Activated CD4-positive, alpha-beta T cell treated with anti-CD3 and anti-CD28 coated beads, Interleukin-2, amount 10 ng/mL, durations not matched to agents 7 days and 5 days (primary cell): ENCODE results near the gene ZNF365. TPM values are rescaled to one million over a fixed set of nuclear protein-coding genes. Genes with fewer than 3 reads are reported as not detected.
A peak's percentile ranks its signal among the peaks of the same experiment; 100 is the strongest.

Source experiments
- CTCF ChIA-PET: fragments of 350-600 bp; sonication (Branson Sonifier 250); formaldehyde crosslinking; loops from one replicate; lab custom pipeline; 2021; ENCODE audit warnings: antibody characterized with exemption; lab: Charles Lee
- POLR2A ChIA-PET: fragments of 350-600 bp; sonication (Branson Sonifier 250); formaldehyde crosslinking; loops from one replicate; lab custom pipeline; 2021; ENCODE audit warnings: antibody characterized with exemption; lab: Charles Lee
- DNase-seq: peaks from one replicate; pipeline ENCODE4 v3.0.0-alpha.2; 2020
- H3K27ac Mint-ChIP-seq: one replicate; pipeline ENCODE4 v1.8.0; 2021; ENCODE audit warnings: mild to moderate bottlenecking, moderate library complexity, mixed read lengths
- H3K27me3 Mint-ChIP-seq: one replicate; pipeline ENCODE4 v1.8.0; 2021; ENCODE audit warnings: mixed read lengths
- H3K36me3 Mint-ChIP-seq: one replicate; pipeline ENCODE4 v1.8.0; 2021; ENCODE audit warnings: low read depth, mixed read lengths
- H3K4me1 Mint-ChIP-seq: one replicate; pipeline ENCODE4 v1.8.0; 2021; ENCODE audit warnings: mixed read lengths
- H3K4me3 Mint-ChIP-seq: one replicate; pipeline ENCODE4 v1.8.0; 2021; ENCODE audit warnings: mild to moderate bottlenecking, moderate library complexity, mixed read lengths
- H3K9me3 Mint-ChIP-seq: one replicate; pipeline ENCODE4 v1.8.0; 2021; ENCODE audit warnings: mixed read lengths
- total RNA-seq, 2 experiments: library from RNA; stranded (reverse); gene quantifications; one replicate each; pipeline ENCODE4 v1.2.3, GENCODE V29; 2021

ZNF365 gene
- total RNA-seq, 2 experiments from 2014 or later, result 0.04 TPM; not detected in 1

GRCh38 chr10:62437696-62438095 is 63.5 kb downstream of the ZNF365 start:
- DNase-seq, result peak; percentile 56
- POLR2A ChIA-PET, result no interaction called here
- Mint-ChIP-seq H3K4me3 (no peak overlapping the region), H3K36me3 (no peaks in the 10 kb centered on the region), H3K27me3 (peaks cover 11% of the 10 kb centered on the region), H3K4me1 (peaks cover 8% of the 10 kb centered on the region), H3K27ac (no peak overlapping the region), H3K9me3 (no peaks in the 10 kb centered on the region)
- CTCF ChIA-PET, result interaction anchor here (0.6 to 2.5 kb wide), 7 partner anchors 9 to 193 kb away, joined by 3 to 6 read pairs (median 4); no protein-coding TSS in a partner anchor

GRCh38 chr10:62442006-62442405 is 67.8 kb downstream of the ZNF365 start:
- Mint-ChIP-seq H3K4me3 (no peak overlapping the region), H3K27ac (no peak overlapping the region), H3K36me3 (no peaks in the 10 kb centered on the region), H3K9me3 (no peaks in the 10 kb centered on the region), H3K4me1 (no peaks in the 10 kb centered on the region), H3K27me3 (peaks cover 10% of the 10 kb centered on the region)
- DNase-seq, result no peak
- POLR2A ChIA-PET, result no interaction called here
- CTCF ChIA-PET, result interaction anchor here (0.8 to 1.0 kb wide), 3 partner anchors 16 to 176 kb away, joined by 3 read pairs; no protein-coding TSS in a partner anchor

GRCh38 chr10:62442894-62443669 is 68.9 kb downstream of the ZNF365 start:
- Mint-ChIP-seq H3K9me3 (no peaks in the 10 kb centered on the region), H3K4me1 (no peaks in the 10 kb centered on the region), H3K36me3 (no peaks in the 10 kb centered on the region), H3K27ac (no peak overlapping the region), H3K4me3 (no peak overlapping the region), H3K27me3 (peaks cover 6% of the 10 kb centered on the region)
- DNase-seq, result no peak
- ChIA-PET POLR2A (no interaction called here), CTCF (no interaction called here)

GRCh38 chr10:62443866-62444265 is 69.7 kb downstream of the ZNF365 start:
- Mint-ChIP-seq H3K36me3 (no peaks in the 10 kb centered on the region), H3K9me3 (no peaks in the 10 kb centered on the region), H3K4me3 (no peak overlapping the region), H3K27me3 (peaks cover 5% of the 10 kb centered on the region), H3K4me1 (no peaks in the 10 kb centered on the region), H3K27ac (no peak overlapping the region)
- POLR2A ChIA-PET, result no interaction called here
- CTCF ChIA-PET, result no interaction called here
- DNase-seq, result no peak

- no peaks in the 10 kb centered on the region for H3K4me1 Mint-ChIP-seq
- no peak overlapping the region for H3K4me3 Mint-ChIP-seq
- CTCF ChIA-PET, result interaction anchor here (0.8 kb wide), 1 partner anchor 10 kb away, joined by 3 read pairs; no protein-coding TSS in a partner anchor
- no peak overlapping the region for H3K27ac Mint-ChIP-seq
- H3K9me3 Mint-ChIP-seq, result no peaks in the 10 kb centered on the region
- H3K27me3 Mint-ChIP-seq, result peaks cover 11% of the 10 kb centered on the region
- no peaks in the 10 kb centered on the region for H3K36me3 Mint-ChIP-seq
- POLR2A ChIA-PET, result no interaction called here
- no peak for DNase-seq
Measured at GRCh38 chr10:62446627-62447026, 72.5 kb downstream of the ZNF365 start.

- peaks cover 8% of the 10 kb centered on the region for H3K27me3 Mint-ChIP-seq
- ChIA-PET CTCF (no interaction called here), POLR2A (no interaction called here)
- DNase-seq, result no peak
- H3K36me3 Mint-ChIP-seq, result no peaks in the 10 kb centered on the region
- no peaks in the 10 kb centered on the region for H3K9me3 Mint-ChIP-seq
- no peak overlapping the region for H3K27ac Mint-ChIP-seq
- no peak overlapping the region for H3K4me3 Mint-ChIP-seq
- no peaks in the 10 kb centered on the region for H3K4me1 Mint-ChIP-seq
Measured at GRCh38 chr10:62450912-62451610, 76.9 kb downstream of the ZNF365 start.

GRCh38 chr10:62451611-62451975 is 77.4 kb downstream of the ZNF365 start:
- CTCF ChIA-PET, result no interaction called here
- Mint-ChIP-seq H3K4me3 (no peak overlapping the region), H3K36me3 (no peaks in the 10 kb centered on the region), H3K9me3 (no peaks in the 10 kb centered on the region), H3K4me1 (peaks cover 5% of the 10 kb centered on the region), H3K27ac (no peak overlapping the region), H3K27me3 (peaks cover 8% of the 10 kb centered on the region)
- no peak for DNase-seq
- POLR2A ChIA-PET, result no interaction called here

Other genes with a start within 250 kb of the ZNF365 start
- 1 to 10 TPM; 8.5 to 8.8 TPM for gene RTKN2, start 105.5 kb upstream of the ZNF365 start, total RNA-seq